BLaER1 (cell line): ENCODE results near the gene CLTCL1.
A peak's percentile ranks its signal among the peaks of the same experiment; 100 is the strongest.
"Not testable (repeated sequence)": the region's sequence is repeated elsewhere in the genome, so short reads cannot be mapped to it uniquely, and the experiment has no call there.

Source experiments
- H3K27ac ChIP-seq: shearing (Covaris generic); formaldehyde crosslinking; 2 replicates; pipeline ENCODE4 v1.8.1; 2022
- H3K27me3 ChIP-seq: shearing (Covaris generic); formaldehyde crosslinking; 2 replicates; pipeline ENCODE4 v1.8.1; 2022
- H3K36me3 ChIP-seq: shearing (Covaris generic); formaldehyde crosslinking; 2 replicates; pipeline ENCODE4 v1.8.1; 2022
- H3K4me1 ChIP-seq: shearing (Covaris generic); formaldehyde crosslinking; 2 replicates; pipeline ENCODE4 v1.8.1; 2022
- H3K4me2 ChIP-seq: shearing (Covaris generic); formaldehyde crosslinking; 2 replicates; pipeline ENCODE4 v1.8.1; 2022
- H3K4me3 ChIP-seq: shearing (Covaris generic); formaldehyde crosslinking; 2 replicates; pipeline ENCODE4 v1.8.1; 2022
- H3K9ac ChIP-seq: shearing (Covaris generic); formaldehyde crosslinking; 2 replicates; pipeline ENCODE4 v1.8.1; 2022
- H3K9me3 ChIP-seq: shearing (Covaris generic); formaldehyde crosslinking; 2 replicates; pipeline ENCODE4 v1.8.1; 2022
- H4K20me1 ChIP-seq: shearing (Covaris generic); formaldehyde crosslinking; 2 replicates; pipeline ENCODE4 v1.8.1; 2022
- Cebpa-rat ChIP-seq: shearing (Covaris generic); IDR thresholded peaks from 2 replicates; pipeline ENCODE4 v1.8.1; 2022

The CLTCL1 gene

DNA sequence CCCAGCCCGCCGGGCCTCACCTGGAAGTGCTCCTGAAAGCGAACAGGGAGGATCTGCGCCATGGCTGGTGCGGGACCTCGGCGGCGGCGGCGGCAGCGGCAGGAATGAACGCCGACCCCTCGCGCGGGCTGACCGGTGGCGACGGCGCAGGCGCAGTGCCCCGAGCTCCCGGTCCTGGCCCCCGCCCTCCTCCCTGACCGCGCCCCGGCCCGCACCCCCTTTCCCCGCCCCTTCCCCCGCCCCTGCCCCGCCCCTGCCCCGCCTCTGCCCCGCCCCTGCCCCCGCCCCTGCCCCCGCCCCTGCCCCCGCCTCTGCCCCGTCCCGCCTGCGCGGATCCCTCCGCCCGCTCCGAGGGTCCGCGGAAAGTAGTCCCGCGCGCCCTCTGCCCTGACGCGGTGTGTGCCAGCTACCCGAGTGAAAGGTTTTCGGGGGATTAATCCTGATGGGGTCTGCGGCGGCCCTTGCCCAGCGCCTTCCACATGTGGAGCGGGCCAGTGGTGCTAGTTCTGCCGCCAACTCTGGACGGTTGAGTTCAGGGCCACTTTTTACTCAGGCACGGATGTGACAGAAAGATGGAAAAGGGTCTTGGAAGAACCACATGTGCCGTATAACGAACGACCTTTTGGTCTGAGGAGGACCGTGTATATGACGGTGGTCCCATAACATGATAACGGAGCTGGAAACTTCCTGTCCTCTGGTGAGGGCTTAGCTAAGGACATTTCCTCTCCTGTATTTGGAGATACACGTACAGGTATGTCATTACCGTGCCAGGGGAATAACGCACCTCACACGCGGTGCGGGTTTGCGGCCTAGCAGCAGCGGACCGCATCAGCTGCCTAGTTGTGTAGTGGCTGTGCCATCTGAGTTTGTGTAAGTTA, at the start of gene CLTCL1:
TSS of gene CLTCL1 (minus strand) at position 140 of the 878 bp plus-strand sequence. CDS start at position 62, 78 bp downstream.
- Histone ChIP-seq H4K20me1 (peaks cover 10% of the 10 kb centered on the region; the same call in 1 of the 2 replicates), H3K27me3 (peaks cover 9% of the 10 kb centered on the region), H3K4me2 (peak within 1 kb of the TSS; percentile 88), H3K4me1 (peaks cover 55% of the 10 kb centered on the region), H3K9me3 (no peaks in the 10 kb centered on the region), H3K9ac (peak within 1 kb of the TSS; percentile 87), H3K36me3 (no peaks in the 10 kb centered on the region), H3K4me3 (peak within 1 kb of the TSS; percentile 97), H3K27ac (peak within 1 kb of the TSS; percentile 81)
- no peak for TF ChIP-seq Cebpa-rat

DNA sequence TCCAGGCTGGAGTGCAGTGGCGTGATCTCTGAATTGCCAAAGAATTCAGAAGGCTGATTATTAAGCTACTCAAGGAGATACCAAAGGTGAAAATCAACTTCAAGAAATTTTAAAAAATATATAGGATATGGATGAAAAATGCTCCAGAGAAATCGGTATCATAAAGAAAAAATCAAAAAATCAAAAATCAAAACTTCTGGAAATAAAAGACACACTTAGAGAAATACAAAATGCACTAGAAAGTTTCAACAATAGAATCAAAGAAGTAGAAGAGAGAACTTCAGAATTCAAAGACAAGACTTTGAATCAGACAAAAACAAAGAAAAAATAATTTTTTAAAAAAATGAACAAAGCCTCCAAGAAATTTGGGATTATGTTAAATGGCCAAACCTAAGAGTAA, 45.6 kb upstream of the CLTCL1 start:
- Histone ChIP-seq H3K27ac (no peak overlapping the region), H4K20me1 (no peaks in the 10 kb centered on the region), H3K9ac (no peak overlapping the region), H3K4me3 (peak overlapping the region; percentile 22; the same call in 1 of the 2 replicates), H3K4me1 (no peaks in the 10 kb centered on the region), H3K36me3 (peaks cover 99% of the 10 kb centered on the region), H3K4me2 (no peak overlapping the region), H3K9me3 (peaks cover 92% of the 10 kb centered on the region), H3K27me3 (no peaks in the 10 kb centered on the region)
- no peak for TF ChIP-seq Cebpa-rat

DNA sequence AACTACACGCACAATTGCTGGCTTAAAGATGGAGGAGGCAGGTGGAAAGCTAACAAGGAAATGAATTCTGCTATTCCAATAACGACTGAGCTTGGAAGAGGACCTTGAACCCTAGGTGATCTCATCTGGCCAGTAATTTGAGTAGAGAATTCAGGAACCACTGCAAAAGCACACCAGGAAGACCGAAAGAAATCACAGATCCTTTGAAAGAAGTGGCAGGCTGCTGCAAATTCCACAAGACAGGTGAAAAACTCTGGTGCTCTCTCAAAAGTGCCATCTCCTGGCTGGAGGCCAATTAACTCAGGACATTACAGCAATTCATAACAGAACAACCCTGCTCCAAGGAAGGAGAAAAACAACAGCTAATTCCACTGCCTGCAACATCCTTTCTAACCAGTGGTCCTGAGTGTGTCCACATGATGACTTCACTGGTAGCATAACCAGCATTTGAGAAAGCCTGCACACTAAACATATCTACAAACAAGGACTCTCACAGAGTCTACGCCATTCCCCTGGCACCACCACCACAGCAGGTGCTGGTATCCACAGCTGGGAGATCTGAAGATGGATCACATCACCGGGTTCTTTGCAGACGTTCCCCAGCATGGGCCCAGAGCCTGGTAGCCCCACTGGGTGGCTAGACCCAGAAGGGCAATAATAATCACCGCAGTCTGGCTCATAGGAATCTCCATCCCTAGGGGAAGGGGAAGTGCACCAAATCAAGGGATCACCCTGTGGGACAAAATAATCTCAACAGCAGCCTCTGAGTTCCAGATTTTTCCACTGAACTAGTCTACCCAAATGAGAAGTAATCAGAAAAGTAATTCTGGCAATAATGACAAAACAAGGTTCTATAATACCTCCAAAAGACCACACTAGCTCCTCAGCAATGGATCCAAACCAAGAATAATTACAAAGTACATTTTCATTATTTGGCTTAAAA, 44.9 kb upstream of the CLTCL1 start:
- Histone ChIP-seq H3K4me1 (no peaks in the 10 kb centered on the region), H3K27ac (no peak overlapping the region), H3K9me3 (peaks cover 93% of the 10 kb centered on the region), H4K20me1 (no peaks in the 10 kb centered on the region), H3K36me3 (peaks cover 99% of the 10 kb centered on the region), H3K4me2 (no peak overlapping the region), H3K9ac (no peak overlapping the region), H3K27me3 (no peaks in the 10 kb centered on the region), H3K4me3 (peak overlapping the region; percentile 22; the same call in 1 of the 2 replicates)
- no peak for TF ChIP-seq Cebpa-rat

GRCh38 chr22:19331975-19332374, 40.5 kb upstream of the CLTCL1 start:
- no peak overlapping the region for H3K9ac ChIP-seq
- H3K4me3 ChIP-seq = no peak overlapping the region
- no peak overlapping the region for H3K4me2 ChIP-seq
- H3K4me1 ChIP-seq = no peaks in the 10 kb centered on the region
- no peaks in the 10 kb centered on the region for H4K20me1 ChIP-seq
- H3K36me3 ChIP-seq = peaks cover 94% of the 10 kb centered on the region
- H3K27me3 ChIP-seq = no peaks in the 10 kb centered on the region
- TF ChIP-seq Cebpa-rat = no peak
- peaks cover 74% of the 10 kb centered on the region for H3K9me3 ChIP-seq
- H3K27ac ChIP-seq = no peak overlapping the region

DNA sequence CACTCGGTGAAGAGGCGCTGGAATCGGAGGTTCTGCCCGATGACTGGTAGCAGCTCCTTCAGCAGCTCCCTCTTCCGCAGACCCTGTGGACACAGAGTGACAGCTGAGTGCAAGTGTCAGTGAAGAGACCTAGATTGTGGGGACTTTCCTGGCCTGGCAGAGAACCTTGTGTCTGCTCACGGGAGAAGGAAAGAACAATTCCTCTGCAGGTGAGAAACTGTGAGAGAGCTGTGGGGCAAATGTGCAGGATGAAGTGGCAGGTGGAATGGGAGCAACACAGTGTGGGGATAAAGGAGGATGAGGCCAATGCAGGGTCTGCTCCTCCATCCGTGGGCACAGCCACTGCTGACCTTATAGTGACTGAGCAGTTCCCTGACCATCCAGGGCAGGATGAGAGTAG, 40.0 kb upstream of the CLTCL1 start:
- peaks cover 89% of the 10 kb centered on the region for H3K36me3 ChIP-seq
- no peaks in the 10 kb centered on the region for H4K20me1 ChIP-seq
- TF ChIP-seq Cebpa-rat = no peak
- no peak overlapping the region for H3K27ac ChIP-seq
- H3K4me1 ChIP-seq = no peaks in the 10 kb centered on the region
- peaks cover 69% of the 10 kb centered on the region for H3K9me3 ChIP-seq
- no peak overlapping the region for H3K4me3 ChIP-seq
- no peaks in the 10 kb centered on the region for H3K27me3 ChIP-seq
- H3K9ac ChIP-seq = no peak overlapping the region
- no peak overlapping the region for H3K4me2 ChIP-seq

GRCh38 chr22:19330865-19331418, 39.4 kb upstream of the CLTCL1 start:
- Histone ChIP-seq H3K36me3 (peaks cover 84% of the 10 kb centered on the region), H3K4me1 (no peaks in the 10 kb centered on the region), H3K9ac (no peak overlapping the region), H3K4me3 (no peak overlapping the region), H4K20me1 (no peaks in the 10 kb centered on the region), H3K27me3 (no peaks in the 10 kb centered on the region), H3K9me3 (peaks cover 63% of the 10 kb centered on the region), H3K4me2 (no peak overlapping the region), H3K27ac (no peak overlapping the region)
- TF ChIP-seq Cebpa-rat = no peak

DNA sequence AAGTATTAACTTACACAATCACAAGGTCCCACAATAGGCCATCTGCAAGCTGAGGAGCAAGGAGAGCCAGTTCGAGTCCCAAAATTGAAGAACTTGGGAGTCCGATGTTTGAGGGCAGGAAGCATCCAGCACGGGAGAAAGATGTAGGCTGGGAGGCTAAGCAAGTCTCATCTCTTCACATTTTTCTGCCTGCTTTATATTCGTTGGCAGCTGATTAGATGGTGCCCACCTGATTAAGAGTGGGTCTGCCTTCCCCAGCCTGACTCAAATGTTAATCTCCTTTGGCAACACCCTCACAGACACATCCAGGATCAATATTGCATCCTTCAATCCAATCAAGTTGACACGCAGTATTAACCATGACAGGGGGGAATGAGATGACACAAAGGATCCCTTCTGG, 38.7 kb upstream of the CLTCL1 start:
- H3K27ac ChIP-seq, H3K9ac ChIP-seq, H3K4me2 ChIP-seq, H4K20me1 ChIP-seq, H3K4me1 ChIP-seq, H3K27me3 ChIP-seq, H3K4me3 ChIP-seq: not testable (repeated sequence)
- Histone ChIP-seq H3K36me3 (peaks cover 76% of the 10 kb centered on the region), H3K9me3 (peaks cover 56% of the 10 kb centered on the region)

DNA sequence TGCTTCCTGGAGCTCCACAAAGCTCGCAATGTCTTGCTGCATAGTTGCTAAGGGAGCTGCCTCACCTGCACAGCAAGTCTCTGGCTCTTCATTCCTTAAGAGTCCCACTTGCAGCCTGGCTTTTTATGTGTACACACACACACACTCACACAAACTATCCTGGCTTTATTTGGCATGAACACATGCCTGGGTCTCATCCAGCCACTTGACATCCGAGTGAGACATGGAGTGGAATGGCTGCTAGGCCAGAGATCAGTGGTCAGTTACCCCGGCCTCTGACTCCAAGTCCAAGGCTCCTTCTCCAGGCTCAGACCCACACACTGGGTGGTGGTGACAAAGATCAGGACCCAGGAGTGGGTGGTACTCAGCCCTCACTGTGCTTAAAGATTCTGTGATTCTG, 37.9 kb upstream of the CLTCL1 start:
- peaks cover 69% of the 10 kb centered on the region for H3K36me3 ChIP-seq
- no peak overlapping the region for H3K4me2 ChIP-seq
- H3K4me3 ChIP-seq = no peak overlapping the region
- no peaks in the 10 kb centered on the region for H3K27me3 ChIP-seq
- TF ChIP-seq Cebpa-rat = no peak
- peaks cover 48% of the 10 kb centered on the region for H3K9me3 ChIP-seq
- H3K4me1 ChIP-seq = no peaks in the 10 kb centered on the region
- no peak overlapping the region for H3K27ac ChIP-seq
- no peak overlapping the region for H3K9ac ChIP-seq
- H4K20me1 ChIP-seq = no peaks in the 10 kb centered on the region

GRCh38 chr22:19325296-19325948, 33.9 kb upstream of the CLTCL1 start:
- no peak for TF ChIP-seq Cebpa-rat
- Histone ChIP-seq H3K9ac (no peak overlapping the region), H3K27me3 (no peaks in the 10 kb centered on the region), H3K4me1 (no peaks in the 10 kb centered on the region), H3K4me3 (no peak overlapping the region), H3K27ac (no peak overlapping the region), H3K4me2 (no peak overlapping the region), H4K20me1 (no peaks in the 10 kb centered on the region), H3K36me3 (peaks cover 30% of the 10 kb centered on the region), H3K9me3 (peaks cover 35% of the 10 kb centered on the region)

- H3K4me2 ChIP-seq, H3K4me1 ChIP-seq, H4K20me1 ChIP-seq, H3K27ac ChIP-seq, H3K36me3 ChIP-seq, H3K27me3 ChIP-seq, H3K9ac ChIP-seq, H3K4me3 ChIP-seq: not testable (repeated sequence)
- H3K9me3 ChIP-seq = peaks cover 32% of the 10 kb centered on the region
Observed at GRCh38 chr22:19323420-19323819, 31.9 kb upstream of the CLTCL1 start.
